A549 (cell line): ENCODE measurements around the gene OPCML. TPM values are rescaled to one million over a fixed set of nuclear protein-coding genes. Genes with fewer than 3 reads are reported as not detected.

ENCODE experiments used
- ATAC-seq, 2 experiments: fragments of 200-7000 bp in 1 of 2; fragments of >200 bp in 1 of 2; cut with Nextera tagmentation in 1 of 2; cut with Tn5 transposase in 1 of 2; 3 replicates each; pipeline versions ENCODE4 v1.8.0 to v1.9.1; 2018 to 2020; ENCODE audit warnings: mild to moderate bottlenecking in 1 of 2, moderate library complexity in 1 of 2
- CTCF ChIA-PET: fragments of 300-600 bp; sonication (Branson Sonifier 250); formaldehyde crosslinking; extraction: SDS; loops from one replicate; lab custom pipeline; 2021; ENCODE audit warnings: antibody characterized with exemption, inconsistent platforms; lab: Yijun Ruan, JAX
- POLR2A ChIA-PET: fragments of 350-600 bp; formaldehyde crosslinking; extraction: SDS; loops from one replicate; lab custom pipeline; 2021; ENCODE audit warnings: antibody characterized with exemption, inconsistent platforms; lab: Yijun Ruan, JAX
- DNase-seq, 2 experiments: peaks; one replicate each; pipeline versions ENCODE4 v3.0.0 to v3.0.0-alpha.2; 2011 to 2016; ENCODE audit warnings: low read depth in 1 of 2, low spot score in 1 of 2
- FAIRE-seq: peaks from 2 replicates; lab custom pipeline; 2011; peaks lifted over from hg19 to GRCh38; lab: Jason Lieb, UNC
- H3K27ac ChIP-seq, 2 experiments: fragments of >200 bp; sonication (Bioruptor Twin); formaldehyde crosslinking; 3 replicates each; pipeline ENCODE4 v1.5.1; 2016 to 2017
- H3K4me1 ChIP-seq: fragments of >200 bp; sonication (Bioruptor Twin); formaldehyde crosslinking; 3 replicates; pipeline ENCODE4 v1.6.1; 2016
- H3K4me2 ChIP-seq: fragments of >200 bp; sonication (Bioruptor Twin); formaldehyde crosslinking; 3 replicates; pipeline ENCODE4 v1.6.1; 2016
- H3K4me3 ChIP-seq: fragments of >200 bp; sonication (Bioruptor Twin); formaldehyde crosslinking; 3 replicates; pipeline ENCODE4 v1.5.1; 2016
- H3K9me3 ChIP-seq: fragments of >200 bp; sonication (Bioruptor Twin); formaldehyde crosslinking; 3 replicates; pipeline ENCODE4 v1.6.1; 2016
- CBX8 ChIP-seq: fragments of 200-600 bp; sonication (generic); IDR thresholded peaks from 2 replicates; pipeline ENCODE4 v1.6.1; 2016
- CEBPB ChIP-seq, 2 experiments: fragments of >200 bp in 1 of 2; sonication (Bioruptor Twin) in 1 of 2; formaldehyde crosslinking in 1 of 2; IDR thresholded peaks; 2 replicates each; pipeline ENCODE4 v1.6.1; 2012 to 2016
- CHD2 ChIP-seq: fragments of 150-350 bp; IDR thresholded peaks from 2 replicates; pipeline ENCODE4 v1.6.1; 2014; ENCODE audit warnings: low read length; ENCODE audit not compliant: partially characterized antibody
- EHF ChIP-seq: fragments of 250-450 bp; sonication (Bioruptor Pico); IDR thresholded peaks from 2 replicates; pipeline ENCODE4 v1.5.0; 2020; ENCODE audit warnings: mild to moderate bottlenecking
- EP300 ChIP-seq, 2 experiments: fragments of >200 bp; sonication (Bioruptor Twin); formaldehyde crosslinking; IDR thresholded peaks; 2 replicates in 1 of 2; 3 replicates in 1 of 2; pipeline ENCODE4 v1.6.1; 2016 to 2017
- ESRRA ChIP-seq: fragments of 150-350 bp; IDR thresholded peaks from 2 replicates; pipeline ENCODE4 v1.6.1; 2014; ENCODE audit warnings: mild to moderate bottlenecking, low read length, borderline replicate concordance
- HDAC2 ChIP-seq: fragments of 200-600 bp; sonication (generic); IDR thresholded peaks from 2 replicates; pipeline ENCODE4 v1.6.1; 2016
- HEYL ChIP-seq: fragments of 250-450 bp; sonication (Bioruptor Pico); IDR thresholded peaks from 2 replicates; pipeline ENCODE4 v1.8.0; 2021; ENCODE audit warnings: mild to moderate bottlenecking, moderate library complexity
- JUN ChIP-seq, 2 experiments: fragments of >200 bp; sonication (Bioruptor Twin); formaldehyde crosslinking; IDR thresholded peaks; 2 replicates in 1 of 2; 3 replicates in 1 of 2; pipeline ENCODE4 v1.6.1; 2016 to 2017
- KDM1A ChIP-seq: fragments of 200-600 bp; sonication (generic); IDR thresholded peaks from 2 replicates; pipeline ENCODE4 v1.6.1; 2016; ENCODE audit warnings: low read depth, mild to moderate bottlenecking
- NFE2L2 ChIP-seq: fragments of 150-350 bp; conservative IDR thresholded peaks from 2 replicates; pipeline ENCODE4 v1.6.1; 2014; ENCODE audit warnings: low read length
- PHF8 ChIP-seq: fragments of 200-600 bp; sonication (generic); IDR thresholded peaks from 2 replicates; pipeline ENCODE4 v1.6.1; 2016; ENCODE audit warnings: low read depth, mild to moderate bottlenecking, antibody characterized with exemption, moderate library complexity, borderline replicate concordance
- RAD21 ChIP-seq, 2 experiments: fragments of >200 bp in 1 of 2; sonication (Bioruptor Twin) in 1 of 2; formaldehyde crosslinking in 1 of 2; IDR thresholded peaks in 1 of 2; conservative IDR thresholded peaks in 1 of 2; 2 replicates in 1 of 2; 3 replicates in 1 of 2; pipeline ENCODE4 v1.6.1; 2012 to 2018; ENCODE audit warnings: inconsistent platforms in 1 of 2
- ZSCAN20 ChIP-seq: fragments of 250-450 bp; sonication (Bioruptor Pico); IDR thresholded peaks from 2 replicates; pipeline ENCODE4 v1.8.0; 2022; ENCODE audit warnings: mild to moderate bottlenecking, moderate library complexity
- WGBS: methylation state at CpG from one replicate; pipeline ENCODE4 v1.1.6; 2017; ENCODE audit errors: missing lambda C conversion rate; 5-methylcytosine and 5-hydroxymethylcytosine counted together
- polyA plus RNA-seq, 4 experiments: library from polyadenylated mRNA; depleted of rRNA in 3 of 4; stranded (reverse); fragments of >200 nt; fragmentation: RNase III in 1 of 4; extraction: RNeasy Plus Mini Kit Qiagen cat#74134 plus additional on column Dnase treatment in 1 of 4; gene quantifications; 2 replicates in 3 of 4; 3 replicates in 1 of 4; pipeline ENCODE4 v1.2.3, GENCODE V29; 2011 to 2017
- TF ChIP-seq, protein P1 (sequence below): IDR thresholded peaks from 2 replicates; pipeline ENCODE4 v1.6.1; 2012; ENCODE audit warnings: low read depth, borderline replicate concordance
- TF ChIP-seq, protein P2 (sequence below): IDR thresholded peaks from 2 replicates; pipeline ENCODE4 v1.6.1; 2012
- TF ChIP-seq, protein P3 (sequence below): fragments of 200-600 bp; sonication (generic); IDR thresholded peaks from 2 replicates; pipeline ENCODE4 v1.6.1; 2016; ENCODE audit warnings: antibody characterized with exemption, mild to moderate bottlenecking, moderate library complexity
- TF ChIP-seq, protein P4 (sequence below): fragments of 150-350 bp; IDR thresholded peaks from 2 replicates; pipeline ENCODE4 v1.6.1; 2014; ENCODE audit warnings: low read depth, mild to moderate bottlenecking, low read length

The OPCML gene
- polyA plus RNA-seq, 2 of the 4 experiments (the other 2 are of a cell fraction): not detected

DNA sequence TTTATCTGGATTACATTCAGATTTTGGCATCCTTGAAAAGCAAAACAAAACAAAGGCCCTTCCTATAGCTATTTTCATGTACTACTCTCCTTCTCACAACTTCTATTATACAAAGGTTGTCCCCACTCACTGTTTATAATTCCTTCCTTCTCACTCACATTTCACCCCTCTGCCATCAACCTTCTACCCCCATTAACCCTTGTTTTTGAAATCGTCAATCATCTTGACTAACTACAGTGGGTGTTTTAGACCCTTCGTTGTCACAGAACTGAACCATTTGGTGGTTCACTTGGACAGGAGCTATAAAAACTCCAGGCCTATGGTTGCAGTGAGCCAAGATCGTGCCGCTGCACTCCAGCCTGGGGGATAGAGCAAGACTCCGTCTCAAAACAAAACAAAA, 639.4 kb downstream of the OPCML start:
- FAIRE-seq: no peak

DNA sequence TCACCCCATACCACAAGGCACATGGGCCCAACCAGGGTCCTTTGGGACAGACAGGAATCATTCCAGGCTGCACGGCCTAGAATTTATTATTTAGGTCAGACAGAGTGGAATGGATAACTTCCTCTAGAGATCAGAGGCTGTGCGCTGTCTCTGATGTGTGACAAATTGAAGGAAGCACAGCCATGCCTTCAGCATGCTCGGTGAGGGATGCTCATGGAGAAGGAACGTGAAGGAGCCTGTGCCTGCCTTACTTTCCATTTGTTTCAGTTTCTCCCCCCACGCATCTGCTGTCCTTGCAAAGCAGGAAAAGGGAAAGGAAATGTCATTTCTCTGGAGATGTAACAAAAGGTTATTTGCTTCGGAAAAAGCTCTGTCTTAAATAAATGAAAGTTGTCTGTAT, 644.1 kb downstream of the OPCML start:
- WGBS: 12% methylated on average over 6 of the region's 6 CpGs
- ChIA-PET CTCF (no interaction called here), POLR2A (no interaction called here)
- Histone ChIP-seq H3K4me3 (no peak overlapping the region), H3K27ac (no peak overlapping the region), H3K4me2 (no peak overlapping the region), H3K4me1 (no peaks in the 10 kb centered on the region), H3K9me3 (no peaks in the 10 kb centered on the region)
- TF ChIP-seq HEYL (CRISPR knock-in tag): no peak
- TF ChIP-seq, protein P1, sequence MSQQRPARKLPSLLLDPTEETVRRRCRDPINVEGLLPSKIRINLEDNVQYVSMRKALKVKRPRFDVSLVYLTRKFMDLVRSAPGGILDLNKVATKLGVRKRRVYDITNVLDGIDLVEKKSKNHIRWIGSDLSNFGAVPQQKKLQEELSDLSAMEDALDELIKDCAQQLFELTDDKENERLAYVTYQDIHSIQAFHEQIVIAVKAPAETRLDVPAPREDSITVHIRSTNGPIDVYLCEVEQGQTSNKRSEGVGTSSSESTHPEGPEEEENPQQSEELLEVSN: no peak
- TF ChIP-seq, protein P2, sequence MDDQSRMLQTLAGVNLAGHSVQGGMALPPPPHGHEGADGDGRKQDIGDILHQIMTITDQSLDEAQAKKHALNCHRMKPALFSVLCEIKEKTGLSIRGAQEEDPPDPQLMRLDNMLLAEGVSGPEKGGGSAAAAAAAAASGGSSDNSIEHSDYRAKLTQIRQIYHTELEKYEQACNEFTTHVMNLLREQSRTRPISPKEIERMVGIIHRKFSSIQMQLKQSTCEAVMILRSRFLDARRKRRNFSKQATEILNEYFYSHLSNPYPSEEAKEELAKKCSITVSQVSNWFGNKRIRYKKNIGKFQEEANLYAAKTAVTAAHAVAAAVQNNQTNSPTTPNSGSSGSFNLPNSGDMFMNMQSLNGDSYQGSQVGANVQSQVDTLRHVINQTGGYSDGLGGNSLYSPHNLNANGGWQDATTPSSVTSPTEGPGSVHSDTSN: no peak
- TF ChIP-seq JUN (IDR thresholded peaks at IDR 0.05): no peak
- TF ChIP-seq ESRRA: no peak
- no peak for TF ChIP-seq RAD21 (conservative IDR thresholded peaks at IDR 0.05 in 1 of 2, IDR thresholded peaks at IDR 0.05 in 1 of 2)
- no peak for TF ChIP-seq EP300 (IDR thresholded peaks at IDR 0.05)
- ATAC-seq (no peak), FAIRE-seq (no peak), DNase-seq (no peak)

More for the DNA sequence above, 639.4 kb downstream of the OPCML start:
- Histone ChIP-seq H3K27ac (no peak overlapping the region), H3K9me3 (no peaks in the 10 kb centered on the region), H3K4me3 (no peak overlapping the region), H3K4me2 (no peak overlapping the region), H3K4me1 (no peaks in the 10 kb centered on the region)
- no peak for DNase-seq
- WGBS: 16% methylated on average over 5 of the region's 5 CpGs
- POLR2A ChIA-PET: no interaction called here
- no peak for ATAC-seq
- TF ChIP-seq, protein P3, sequence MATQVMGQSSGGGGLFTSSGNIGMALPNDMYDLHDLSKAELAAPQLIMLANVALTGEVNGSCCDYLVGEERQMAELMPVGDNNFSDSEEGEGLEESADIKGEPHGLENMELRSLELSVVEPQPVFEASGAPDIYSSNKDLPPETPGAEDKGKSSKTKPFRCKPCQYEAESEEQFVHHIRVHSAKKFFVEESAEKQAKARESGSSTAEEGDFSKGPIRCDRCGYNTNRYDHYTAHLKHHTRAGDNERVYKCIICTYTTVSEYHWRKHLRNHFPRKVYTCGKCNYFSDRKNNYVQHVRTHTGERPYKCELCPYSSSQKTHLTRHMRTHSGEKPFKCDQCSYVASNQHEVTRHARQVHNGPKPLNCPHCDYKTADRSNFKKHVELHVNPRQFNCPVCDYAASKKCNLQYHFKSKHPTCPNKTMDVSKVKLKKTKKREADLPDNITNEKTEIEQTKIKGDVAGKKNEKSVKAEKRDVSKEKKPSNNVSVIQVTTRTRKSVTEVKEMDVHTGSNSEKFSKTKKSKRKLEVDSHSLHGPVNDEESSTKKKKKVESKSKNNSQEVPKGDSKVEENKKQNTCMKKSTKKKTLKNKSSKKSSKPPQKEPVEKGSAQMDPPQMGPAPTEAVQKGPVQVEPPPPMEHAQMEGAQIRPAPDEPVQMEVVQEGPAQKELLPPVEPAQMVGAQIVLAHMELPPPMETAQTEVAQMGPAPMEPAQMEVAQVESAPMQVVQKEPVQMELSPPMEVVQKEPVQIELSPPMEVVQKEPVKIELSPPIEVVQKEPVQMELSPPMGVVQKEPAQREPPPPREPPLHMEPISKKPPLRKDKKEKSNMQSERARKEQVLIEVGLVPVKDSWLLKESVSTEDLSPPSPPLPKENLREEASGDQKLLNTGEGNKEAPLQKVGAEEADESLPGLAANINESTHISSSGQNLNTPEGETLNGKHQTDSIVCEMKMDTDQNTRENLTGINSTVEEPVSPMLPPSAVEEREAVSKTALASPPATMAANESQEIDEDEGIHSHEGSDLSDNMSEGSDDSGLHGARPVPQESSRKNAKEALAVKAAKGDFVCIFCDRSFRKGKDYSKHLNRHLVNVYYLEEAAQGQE: no peak
- no peak for TF ChIP-seq NFE2L2
- TF ChIP-seq, protein P2: no peak
- TF ChIP-seq, protein P1: no peak
- no peak for TF ChIP-seq CHD2
- no peak for TF ChIP-seq EP300 (IDR thresholded peaks at IDR 0.05)
- TF ChIP-seq, protein P4, sequence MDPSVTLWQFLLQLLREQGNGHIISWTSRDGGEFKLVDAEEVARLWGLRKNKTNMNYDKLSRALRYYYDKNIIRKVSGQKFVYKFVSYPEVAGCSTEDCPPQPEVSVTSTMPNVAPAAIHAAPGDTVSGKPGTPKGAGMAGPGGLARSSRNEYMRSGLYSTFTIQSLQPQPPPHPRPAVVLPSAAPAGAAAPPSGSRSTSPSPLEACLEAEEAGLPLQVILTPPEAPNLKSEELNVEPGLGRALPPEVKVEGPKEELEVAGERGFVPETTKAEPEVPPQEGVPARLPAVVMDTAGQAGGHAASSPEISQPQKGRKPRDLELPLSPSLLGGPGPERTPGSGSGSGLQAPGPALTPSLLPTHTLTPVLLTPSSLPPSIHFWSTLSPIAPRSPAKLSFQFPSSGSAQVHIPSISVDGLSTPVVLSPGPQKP: no peak
- TF ChIP-seq HDAC2: no peak
- CTCF ChIA-PET: interaction anchor here (2.0 kb wide), 1 partner anchor 9 kb away, joined by 5 read pairs; no protein-coding TSS in a partner anchor

DNA sequence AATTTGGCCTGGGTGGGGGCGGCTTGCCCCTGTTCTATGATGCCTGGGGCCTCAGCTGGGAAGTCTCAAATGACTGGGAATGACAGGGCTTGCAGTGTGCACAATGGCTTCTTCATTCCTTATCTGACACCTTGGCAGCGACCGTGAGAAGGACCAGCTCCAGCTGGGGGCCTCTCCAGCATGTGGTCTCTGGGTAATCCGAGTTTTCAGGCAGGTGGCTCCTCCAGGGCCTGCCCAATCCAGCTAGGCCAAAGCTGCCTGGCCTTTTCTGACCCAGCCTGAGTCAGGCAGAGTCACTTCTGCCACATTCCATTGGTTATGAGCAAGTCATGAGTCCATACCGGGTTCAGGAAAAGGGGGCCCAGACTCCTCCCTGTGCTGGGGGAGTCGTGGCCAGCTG, 646.0 kb downstream of the OPCML start:
- H3K27ac ChIP-seq: no peak overlapping the region
- POLR2A ChIA-PET: no interaction called here
- H3K4me2 ChIP-seq: no peak overlapping the region
- no peaks in the 10 kb centered on the region for H3K4me1 ChIP-seq
- TF ChIP-seq ZSCAN20 (CRISPR knock-in tag): no peak
- no peak for TF ChIP-seq PHF8
- no peak for TF ChIP-seq EHF (CRISPR knock-in tag)
- no peak for TF ChIP-seq CBX8
- no peak for TF ChIP-seq KDM1A
- no peak for TF ChIP-seq CEBPB (IDR thresholded peaks at IDR 0.05)
- no peak overlapping the region for H3K4me3 ChIP-seq
- H3K9me3 ChIP-seq: no peaks in the 10 kb centered on the region
- CTCF ChIA-PET: no interaction called here
- no peak for DNase-seq
- WGBS: 11% methylated on average over 1 of the region's 6 CpGs
- no peak for FAIRE-seq
- no peak for ATAC-seq
